Putamen (tissue), 1 donor: ENCODE measurements around the gene LDLRAD4.

ENCODE experiments used
- DNase-seq: peaks from one replicate; pipeline ENCODE4 v3.0.0-alpha.2; 2016; ENCODE audit warnings: low spot score

The LDLRAD4 gene

DNA sequence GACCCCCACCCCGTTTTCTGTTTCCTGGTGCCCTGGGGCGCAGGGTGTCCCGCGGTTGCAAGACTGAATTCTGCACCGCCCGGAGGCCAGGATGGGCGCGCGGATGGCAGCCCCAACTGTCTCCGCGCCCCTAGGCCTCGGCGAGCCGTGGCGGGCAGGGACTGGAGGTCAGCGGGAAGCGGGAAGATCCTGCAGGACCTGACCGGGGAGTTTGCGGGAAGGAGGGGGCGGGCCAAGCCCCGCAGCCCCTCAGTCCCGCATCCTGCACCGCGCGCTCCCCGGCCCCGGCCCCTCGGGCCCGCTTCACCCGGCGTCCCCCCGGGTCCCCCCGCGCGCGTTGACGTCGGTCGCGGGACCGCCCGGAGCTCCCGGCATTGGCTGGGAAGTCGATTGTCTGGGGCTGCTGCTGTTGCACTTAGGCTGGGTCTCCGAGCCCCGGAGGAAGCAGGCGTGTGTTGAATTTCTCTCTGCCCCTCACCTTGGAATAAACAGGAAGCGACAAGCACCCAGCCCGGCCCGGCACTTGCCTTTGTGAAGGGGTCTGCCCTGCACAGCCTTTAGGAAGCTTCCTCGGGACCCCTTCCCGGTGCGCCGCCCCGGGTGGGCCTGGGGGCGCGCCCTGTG lies at the start of gene LDLRAD4:
Gene LDLRAD4, plus strand, starts transcription at position 393 of the 624 bp plus-strand sequence.
- peak; percentile 75 for DNase-seq

DNA sequence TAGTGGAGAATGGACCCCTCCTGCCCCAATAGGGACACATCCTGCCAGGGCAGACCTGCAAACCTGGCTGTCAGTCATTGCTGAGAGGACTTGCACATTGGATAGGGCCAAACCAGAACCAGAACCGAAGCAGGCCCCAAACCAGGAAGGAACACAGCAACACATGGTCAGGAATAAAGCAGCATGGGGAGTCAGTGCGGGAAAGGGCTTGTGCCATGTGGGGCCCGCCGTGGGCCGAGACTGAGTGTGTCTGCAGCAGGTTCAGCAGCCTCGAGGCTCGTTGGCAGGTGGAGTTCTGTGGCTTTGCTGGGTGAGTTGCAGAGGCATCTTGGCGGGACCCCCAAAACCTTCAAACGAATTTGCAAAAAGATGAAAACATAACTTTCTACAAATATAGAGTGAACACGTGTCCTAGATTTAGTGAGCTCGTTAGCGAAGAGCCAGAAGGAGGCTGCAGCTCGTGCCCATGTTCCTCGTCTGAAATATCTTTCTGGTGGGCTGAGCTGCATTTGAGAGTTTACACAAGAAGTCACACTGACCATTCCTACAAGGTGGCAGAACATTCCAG lies 44.9 kb upstream of the LDLRAD4 start:
- DNase-seq = no peak

DNA sequence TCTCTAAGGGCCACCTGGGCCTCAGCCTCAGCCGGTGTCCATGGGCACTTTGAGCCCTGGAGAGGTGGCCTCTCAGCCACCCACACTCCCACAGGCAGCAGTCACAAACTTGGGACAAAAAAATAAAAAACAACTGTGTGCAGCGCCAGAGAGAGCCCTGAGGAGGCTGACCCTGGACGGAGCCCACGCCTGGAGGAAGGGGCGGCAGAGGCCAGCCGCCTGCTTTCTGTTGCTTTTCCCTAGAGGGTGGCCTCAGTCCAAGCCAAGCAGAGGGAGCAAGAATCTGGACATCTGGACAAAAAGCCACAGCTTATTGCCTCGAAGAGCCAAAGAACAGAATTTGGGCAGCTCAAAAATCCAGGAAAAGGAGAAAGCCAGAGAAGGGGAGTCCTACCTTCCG lies 43.3 kb upstream of the LDLRAD4 start:
- DNase-seq = no peak

DNA sequence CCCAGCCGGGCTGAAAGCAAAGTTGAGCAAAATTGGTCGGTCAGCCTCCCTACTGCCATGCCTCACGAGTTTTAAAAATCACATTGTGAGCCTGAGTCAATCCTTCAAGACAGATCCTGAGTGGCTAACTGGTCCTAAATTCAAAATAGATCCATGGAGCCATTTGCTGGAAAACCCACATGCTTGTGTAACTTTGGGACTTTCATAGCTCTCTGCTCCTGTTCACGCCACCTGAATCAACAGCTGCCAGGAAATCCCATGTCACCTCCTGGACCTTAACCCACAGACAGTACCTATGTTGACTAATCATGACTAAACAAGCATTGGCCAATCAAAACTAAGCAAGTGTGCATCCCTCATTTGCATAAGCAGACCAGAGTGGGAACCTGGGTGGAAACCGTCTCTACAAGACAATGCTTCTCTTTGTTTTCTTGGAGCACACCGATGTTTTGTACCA lies 42.8 kb upstream of the LDLRAD4 start:
- no peak for DNase-seq

DNA sequence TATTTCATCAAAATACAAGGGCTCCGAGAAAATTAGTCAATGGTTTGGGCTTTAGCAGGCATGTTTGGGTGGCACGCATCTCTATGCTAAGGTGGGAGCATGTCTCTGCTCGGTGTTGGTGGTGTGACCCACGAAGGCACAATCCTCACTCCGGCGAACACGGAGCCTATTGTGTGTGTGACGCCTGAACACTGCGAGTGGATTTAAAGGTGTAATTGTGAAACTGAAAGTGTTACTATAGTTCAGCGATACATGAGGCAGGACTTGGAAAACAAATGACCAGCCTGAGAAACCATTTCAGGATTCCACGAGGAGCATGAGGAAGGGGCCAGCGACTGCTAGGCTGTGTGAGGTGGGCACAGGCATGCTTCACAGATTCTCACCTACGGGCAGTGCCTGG lies 41.7 kb upstream of the LDLRAD4 start:
- no peak for DNase-seq

DNA sequence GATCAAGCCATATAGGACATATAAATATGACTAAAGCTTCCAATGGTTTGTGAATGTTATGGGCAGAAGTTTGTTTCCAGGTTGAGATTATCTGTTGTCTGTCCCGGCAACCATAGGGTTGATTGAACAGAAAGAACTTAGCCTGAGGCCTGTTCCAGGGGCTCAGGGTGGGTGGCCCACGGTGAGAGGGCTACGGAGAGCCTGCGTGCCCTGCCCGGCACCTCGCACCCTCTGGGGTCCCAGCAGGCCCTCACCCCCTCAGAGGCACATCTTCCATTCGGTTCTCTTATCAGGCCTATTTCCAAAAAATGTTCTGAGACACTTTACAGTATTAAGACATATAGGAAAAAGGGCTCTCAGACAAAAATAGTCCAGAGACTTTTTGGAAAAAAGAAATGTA lies 40.4 kb upstream of the LDLRAD4 start:
- DNase-seq = no peak

DNA sequence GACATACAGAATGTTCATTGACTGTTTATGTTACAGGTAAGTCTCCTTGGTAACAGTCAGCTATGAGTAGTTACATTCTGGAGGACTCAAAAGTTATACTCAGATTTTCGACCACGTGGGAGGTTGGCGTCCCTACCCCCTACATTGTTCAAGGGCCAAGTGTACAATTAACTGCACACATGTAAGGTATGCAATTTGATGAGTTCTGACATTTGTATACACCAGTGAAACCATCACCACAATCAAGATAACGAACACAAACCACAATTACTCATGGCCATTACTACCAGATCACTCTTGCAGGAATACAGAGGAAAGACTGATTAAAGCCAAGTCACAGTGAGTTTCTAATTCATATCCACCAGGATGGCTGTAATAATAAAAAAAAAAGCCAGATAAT lies 39.6 kb upstream of the LDLRAD4 start:
- DNase-seq = no peak

DNA sequence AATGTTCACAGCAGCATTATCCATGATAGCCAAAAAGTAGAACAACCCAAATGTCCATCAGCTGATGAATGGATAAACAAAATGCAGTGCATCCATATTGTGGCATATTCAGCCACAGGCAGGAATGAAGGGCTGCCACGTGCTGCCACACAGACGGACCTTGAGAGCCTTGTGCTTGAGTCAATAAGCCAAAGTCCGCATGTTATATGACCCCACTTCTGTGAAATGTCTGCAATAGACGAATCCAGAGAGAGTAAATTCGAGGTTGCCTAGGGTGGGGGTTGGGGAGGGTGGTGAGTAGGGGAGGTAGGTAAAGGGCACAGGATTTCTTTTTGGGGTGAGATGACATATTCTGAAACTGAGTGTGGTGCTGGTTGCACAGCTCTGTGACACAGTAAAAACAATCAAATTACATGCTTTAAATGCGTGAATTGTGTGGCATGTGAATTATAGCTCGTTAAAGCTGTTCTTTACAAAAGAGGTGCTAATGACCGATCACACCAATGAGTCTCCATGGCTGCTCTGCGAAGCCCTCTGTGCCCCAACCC lies 38.9 kb upstream of the LDLRAD4 start:
- DNase-seq = no peak

DNA sequence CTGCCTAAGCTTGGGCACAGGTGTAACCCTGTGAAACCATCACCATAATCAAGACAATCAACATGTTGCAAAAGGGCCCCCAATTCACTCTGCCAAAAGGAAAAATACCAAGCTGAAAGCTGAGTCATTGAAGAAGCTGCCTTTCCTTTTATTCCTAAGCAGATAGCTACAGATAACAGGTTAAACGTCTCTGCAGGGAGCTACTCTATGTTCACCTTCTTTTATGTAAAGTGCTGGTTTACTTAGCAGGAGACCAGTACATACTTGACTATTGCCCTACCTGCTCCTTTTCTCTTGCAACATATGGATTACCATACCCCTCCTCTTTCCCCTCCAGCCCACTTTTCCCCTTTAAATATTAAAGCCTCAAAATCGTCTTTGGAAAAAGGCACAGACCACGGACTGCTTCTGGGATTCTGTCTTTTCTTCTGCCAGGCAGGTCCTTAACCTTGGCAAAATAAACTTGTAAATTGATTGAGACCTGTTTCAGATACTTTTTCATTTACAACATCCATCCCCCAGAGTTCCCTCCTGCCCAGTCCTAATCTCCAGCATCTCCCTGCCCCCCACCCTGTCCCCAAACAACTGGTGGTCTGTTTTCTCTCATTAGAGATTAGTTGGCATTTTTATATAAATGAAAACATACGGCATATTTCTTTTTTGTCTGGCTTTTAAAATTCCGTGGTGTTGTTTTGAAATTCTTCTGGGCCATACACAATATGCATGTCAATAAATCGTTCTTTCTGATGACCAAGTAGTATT lies 37.8 kb upstream of the LDLRAD4 start:
- no peak for DNase-seq

DNA sequence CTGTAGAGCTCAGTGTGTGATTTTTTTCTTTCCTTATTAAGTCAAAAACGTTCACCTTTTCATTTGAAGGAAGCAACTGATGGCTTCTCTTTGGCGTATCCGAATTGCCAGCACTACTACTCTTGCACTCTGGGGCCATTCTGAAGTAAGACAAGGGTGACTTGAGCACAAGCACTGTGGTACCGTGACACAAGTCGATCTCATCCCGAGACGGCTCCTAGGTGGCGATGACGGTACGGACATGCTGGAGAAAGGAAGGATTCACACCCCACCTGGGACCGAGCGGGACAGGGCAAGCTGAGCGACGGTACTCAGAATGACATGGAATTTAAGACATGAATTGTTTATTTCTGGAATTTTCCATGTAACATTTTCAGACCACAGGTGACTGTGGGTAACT lies 36.8 kb upstream of the LDLRAD4 start:
- no peak for DNase-seq

DNA sequence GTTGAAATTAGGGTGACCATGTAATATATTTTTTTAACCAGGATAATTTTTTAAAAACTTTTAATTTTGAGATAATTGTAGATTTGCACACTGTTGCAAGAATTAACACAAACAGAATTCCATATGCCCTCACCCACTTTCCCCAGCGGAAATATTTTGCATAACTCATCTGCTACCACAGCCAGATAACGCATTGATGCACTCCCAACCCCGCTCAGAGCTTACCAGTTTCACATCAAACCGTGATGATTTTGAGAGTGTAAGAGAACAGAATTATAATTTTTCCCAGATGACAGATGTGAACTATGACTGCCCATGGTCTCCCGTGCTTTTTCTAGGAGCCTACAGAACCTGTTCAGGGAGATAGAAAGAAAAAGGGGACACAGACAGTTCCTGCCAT lies 35.2 kb upstream of the LDLRAD4 start:
- DNase-seq = no peak

DNA sequence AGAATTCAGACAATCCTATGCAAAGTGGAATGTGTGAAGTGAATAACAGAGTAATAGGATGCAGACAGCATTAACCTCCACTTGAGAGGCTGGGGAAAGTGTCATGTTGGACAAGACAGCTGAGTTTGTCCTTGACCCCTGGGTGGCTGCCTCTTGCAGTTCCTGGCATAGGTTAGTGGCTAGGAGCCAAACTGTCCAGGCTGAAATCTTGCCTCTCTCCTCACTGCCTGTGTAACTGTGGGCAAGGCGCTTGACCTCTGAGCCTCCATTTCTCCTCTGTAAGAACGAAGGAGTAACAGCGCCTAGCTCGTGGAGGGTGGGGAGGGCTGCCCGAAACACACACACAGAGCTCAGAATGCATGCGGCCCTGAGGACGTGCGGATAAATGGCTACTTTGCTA lies 34.8 kb upstream of the LDLRAD4 start:
- DNase-seq = no peak

DNA sequence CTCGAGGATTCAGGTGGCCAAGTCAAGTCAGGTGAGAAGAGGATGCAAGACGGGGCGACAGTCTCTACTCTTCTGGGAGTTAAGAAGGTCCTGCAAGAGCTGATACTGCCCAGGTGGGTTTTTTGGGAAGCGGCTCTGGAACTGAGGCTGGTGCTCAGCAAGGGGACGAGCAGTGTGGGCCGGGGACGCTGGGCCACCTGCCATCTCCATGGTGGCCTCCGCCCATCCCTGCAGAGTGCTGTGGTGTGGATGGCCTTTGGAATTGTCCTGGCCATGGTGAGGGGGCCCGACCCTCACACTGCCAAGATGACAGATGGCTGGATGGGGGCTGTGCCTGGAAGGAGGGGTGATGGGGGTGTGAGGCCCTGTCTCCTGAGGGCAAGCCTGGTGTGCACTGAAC lies 34.2 kb upstream of the LDLRAD4 start:
- DNase-seq = no peak

DNA sequence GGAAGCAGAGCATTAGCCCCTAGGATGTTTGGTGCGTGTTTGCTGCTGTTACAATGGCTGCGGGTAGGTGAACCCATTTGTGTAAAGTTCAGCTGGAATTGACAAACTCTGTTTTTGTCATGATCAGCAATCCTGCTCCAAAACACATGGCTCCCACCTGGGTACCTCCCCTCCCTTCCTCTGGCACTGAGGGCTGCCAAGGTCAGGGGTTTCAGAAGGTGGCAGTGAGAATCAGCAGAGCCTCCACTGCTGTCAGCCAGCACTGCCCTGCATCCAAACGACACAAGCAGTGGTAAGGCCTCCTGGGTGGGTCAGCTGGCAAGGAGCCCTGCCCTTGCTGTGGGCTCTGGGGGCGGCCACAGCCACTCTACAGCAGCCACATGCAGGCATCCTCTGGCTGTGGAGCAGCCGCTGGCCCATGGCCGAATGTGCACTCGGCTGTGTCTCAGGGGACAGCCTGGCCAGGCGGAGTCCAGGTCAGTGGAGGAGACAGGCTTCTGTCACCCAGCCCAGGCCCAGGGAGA lies 32.8 kb upstream of the LDLRAD4 start:
- DNase-seq = no peak

DNA sequence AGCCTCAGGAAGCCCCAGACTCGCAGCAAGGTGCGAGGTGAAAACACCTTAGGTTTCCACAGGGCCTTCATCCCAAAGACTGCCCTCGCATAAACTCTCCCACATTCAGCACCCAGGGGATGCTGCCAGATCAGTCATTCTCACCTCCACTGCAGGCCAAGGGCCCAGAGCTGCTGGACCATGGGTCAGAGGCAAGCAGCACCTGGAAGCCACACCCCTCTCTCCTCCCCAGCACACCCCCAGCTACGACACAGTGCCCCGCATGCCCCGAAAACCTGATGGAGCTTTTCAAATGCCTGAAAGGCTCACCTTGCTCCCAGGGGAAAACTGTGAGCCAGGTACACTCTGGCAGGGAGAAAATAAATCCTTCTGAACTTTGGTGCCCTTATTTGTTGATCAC lies 31.9 kb upstream of the LDLRAD4 start:
- no peak for DNase-seq

DNA sequence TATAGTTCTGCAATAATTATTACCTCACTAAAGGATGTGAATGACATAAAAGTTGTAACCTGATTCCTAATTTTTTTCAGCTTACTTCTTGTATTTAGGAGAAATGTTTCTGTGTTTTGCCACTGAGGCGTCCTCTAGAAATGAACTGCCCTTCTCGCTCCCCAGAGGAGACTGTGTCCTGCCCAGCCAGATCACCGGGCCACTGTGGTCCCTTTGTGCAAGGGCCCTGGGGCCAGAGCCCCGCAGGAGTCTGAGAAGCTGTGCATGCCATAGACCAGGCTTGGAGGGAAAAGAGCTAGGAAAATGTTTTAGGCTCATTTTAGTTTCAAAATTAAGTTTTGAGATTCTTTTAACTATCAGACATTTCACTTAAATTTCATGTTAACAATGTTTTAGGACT lies 31.1 kb upstream of the LDLRAD4 start:
- no peak for DNase-seq

DNA sequence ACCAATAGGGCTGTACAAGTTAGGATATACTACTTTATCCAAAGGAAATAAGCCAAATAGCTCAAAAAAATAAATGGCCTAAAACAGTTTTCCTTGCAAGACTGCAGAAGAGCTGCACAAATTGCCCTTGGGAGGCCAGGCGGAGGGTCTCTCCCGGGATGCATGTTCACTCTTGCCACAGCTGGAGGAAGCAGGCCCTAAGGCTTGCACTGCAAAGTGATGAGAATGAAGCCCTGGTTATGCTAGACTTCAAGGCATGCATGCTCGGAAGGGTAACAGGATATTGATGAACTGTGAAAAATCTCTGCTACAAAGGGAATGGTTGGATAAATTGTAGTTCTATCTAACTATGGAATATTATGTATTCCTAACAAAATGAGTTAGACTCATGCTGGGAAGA lies 27.5 kb upstream of the LDLRAD4 start:
- no peak for DNase-seq

DNA sequence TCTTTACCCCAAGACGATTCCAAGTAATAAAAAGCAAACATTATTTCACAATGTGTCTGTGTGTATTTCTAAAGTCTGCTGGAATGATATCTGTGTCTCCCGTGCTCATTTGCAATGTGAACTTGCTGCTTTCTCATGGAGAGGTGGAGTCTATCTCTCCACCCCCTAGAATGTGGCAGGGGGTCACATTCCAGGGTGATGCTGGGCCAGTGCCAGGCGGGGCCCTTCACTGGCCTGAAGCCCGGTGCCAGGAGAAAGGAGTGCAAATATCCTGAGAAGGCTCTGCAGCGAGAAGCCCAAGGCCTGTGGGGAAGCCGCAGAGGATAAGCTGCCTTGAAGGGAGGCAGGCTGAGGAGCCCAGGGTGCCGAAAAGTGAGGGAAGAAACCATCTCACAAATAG lies 26.8 kb upstream of the LDLRAD4 start:
- DNase-seq = no peak

DNA sequence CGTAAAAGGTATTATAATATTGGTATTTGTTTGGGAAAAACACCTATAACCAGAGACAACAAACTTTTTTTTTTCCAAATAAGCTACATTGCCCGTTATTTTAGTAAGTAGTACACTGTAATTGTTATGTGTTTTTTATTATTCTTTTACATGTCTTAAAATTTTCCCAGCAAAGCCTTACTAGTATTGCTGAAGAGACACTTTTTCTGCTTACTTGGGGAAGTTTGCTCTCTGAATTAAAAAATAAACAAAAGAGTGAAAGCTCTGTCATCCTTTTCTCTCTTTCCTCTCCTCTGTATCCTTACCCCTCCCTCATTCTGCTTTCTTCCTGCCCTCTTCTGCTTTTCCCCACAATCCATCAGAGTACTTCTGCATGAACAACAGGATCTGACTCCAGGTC lies 25.6 kb upstream of the LDLRAD4 start:
- no peak for DNase-seq

DNA sequence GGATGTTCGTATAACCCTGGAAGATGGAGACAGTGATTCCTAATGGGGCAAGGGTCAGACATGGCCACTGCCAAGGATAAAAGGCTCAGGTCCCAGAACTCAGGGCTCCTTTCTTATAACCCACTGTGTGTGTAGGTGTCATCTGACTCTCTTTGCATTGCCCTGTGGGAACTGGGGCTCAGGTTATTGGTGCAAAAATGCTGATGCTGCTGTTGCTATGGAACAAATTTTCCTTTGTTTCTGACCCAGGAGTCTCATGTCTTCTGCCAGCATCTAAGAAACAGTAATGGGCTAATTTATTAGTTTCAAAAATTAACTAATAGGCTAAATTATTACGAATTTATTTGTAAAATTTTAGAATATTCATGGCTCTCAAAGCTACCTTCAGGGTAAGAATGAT lies 24.3 kb upstream of the LDLRAD4 start:
- no peak for DNase-seq

DNA sequence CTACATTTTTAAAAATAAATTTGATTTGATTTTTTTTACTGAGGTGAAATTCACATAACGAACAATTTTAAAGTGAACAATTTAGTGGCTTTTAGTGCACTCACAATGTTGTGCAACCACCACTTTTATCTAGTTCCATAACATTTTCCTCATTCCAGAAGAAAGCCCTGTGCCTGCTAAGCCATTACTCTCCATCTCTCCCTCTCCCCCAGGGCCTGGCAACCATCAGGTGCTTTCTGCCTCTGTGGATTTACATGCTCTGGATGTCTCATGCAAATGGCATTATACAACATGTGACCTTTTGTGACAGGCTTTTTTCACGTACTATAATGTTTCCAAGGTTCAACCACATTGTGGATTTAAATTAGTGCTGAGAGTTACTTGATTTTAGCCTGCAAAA lies 19.9 kb upstream of the LDLRAD4 start:
- DNase-seq = no peak

DNA sequence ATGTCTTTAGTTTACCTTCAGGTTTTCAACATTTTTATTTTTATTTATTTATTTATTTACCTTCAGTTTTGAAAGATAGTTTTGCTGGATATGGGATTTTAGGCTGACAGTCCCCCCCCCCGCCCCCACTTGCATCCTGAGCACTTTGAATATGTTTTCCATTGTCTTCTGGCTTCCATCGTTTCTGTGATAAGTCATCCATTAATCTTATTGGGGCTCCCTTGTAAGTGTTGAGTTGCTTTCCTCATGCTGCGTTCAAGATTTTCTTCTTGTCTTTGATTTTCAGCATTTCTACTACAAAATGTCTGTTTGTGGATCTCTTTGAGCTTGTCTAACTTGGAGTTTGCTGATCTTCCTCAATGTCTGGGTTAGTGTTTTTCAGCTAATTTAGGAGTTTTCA lies 19.4 kb upstream of the LDLRAD4 start:
- no peak for DNase-seq

DNA sequence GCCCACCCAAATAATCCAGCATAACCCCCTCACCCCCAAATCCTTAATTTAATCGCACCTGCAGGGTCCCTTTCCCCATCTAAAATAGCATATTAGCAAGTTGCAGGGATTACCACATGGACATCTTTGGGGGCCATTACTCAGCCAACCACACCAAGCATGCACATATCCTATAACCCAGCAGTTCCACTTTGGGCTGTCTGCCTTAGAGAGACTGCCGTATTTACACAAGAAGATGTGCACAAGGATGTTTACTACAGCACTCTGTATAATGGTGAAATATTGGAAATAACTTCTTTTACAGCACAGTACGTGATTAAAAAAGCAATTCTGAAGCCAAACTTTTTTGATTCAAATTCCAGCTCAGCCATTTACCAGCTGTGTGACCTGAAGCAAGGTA lies 17.3 kb upstream of the LDLRAD4 start:
- no peak for DNase-seq
